Effector memory CD4-positive, alpha-beta T cell (primary cell): Measurements from ENCODE around the gene MLX.
"Not testable (repeated sequence)": the region's sequence is repeated elsewhere in the genome, so short reads cannot be mapped to it uniquely, and the experiment has no call there.

Source experiments
- DNase-seq, 3 donors: peaks; one replicate each; pipeline ENCODE4 v3.0.0-alpha.2; 2020
- H3K27ac ChIP-seq: 2 replicates; pipeline ENCODE4 v1.7.0; 2013; ENCODE audit warnings: mild to moderate bottlenecking, low read length, moderate library complexity; ENCODE audit not compliant: insufficient read depth, poor library complexity, severe bottlenecking
- H3K27me3 ChIP-seq: replicated peaks from 2 replicates; pipeline ENCODE4 v1.7.0; 2013; ENCODE audit warnings: mild to moderate bottlenecking, low read length; ENCODE audit not compliant: insufficient read depth, control insufficient read depth, poor library complexity, severe bottlenecking
- H3K36me3 ChIP-seq: 2 replicates; pipeline ENCODE4 v1.7.0; 2013; ENCODE audit warnings: mild to moderate bottlenecking, low read length, moderate library complexity; ENCODE audit not compliant: control insufficient read depth, insufficient read depth
- H3K4me1 ChIP-seq: 2 replicates; pipeline ENCODE4 v1.7.0; 2013; ENCODE audit warnings: low read length, mild to moderate bottlenecking; ENCODE audit not compliant: control insufficient read depth, insufficient read depth, poor library complexity, severe bottlenecking
- H3K4me3 ChIP-seq: 2 replicates; pipeline ENCODE4 v1.7.0; 2013; ENCODE audit warnings: low read length, low read depth, mild to moderate bottlenecking; ENCODE audit not compliant: insufficient read depth, poor library complexity, severe bottlenecking
- H3K9me3 ChIP-seq: 2 replicates; pipeline ENCODE4 v1.7.0; 2013; ENCODE audit warnings: mild to moderate bottlenecking, low read length, moderate library complexity; ENCODE audit not compliant: control insufficient read depth

The MLX gene

DNA sequence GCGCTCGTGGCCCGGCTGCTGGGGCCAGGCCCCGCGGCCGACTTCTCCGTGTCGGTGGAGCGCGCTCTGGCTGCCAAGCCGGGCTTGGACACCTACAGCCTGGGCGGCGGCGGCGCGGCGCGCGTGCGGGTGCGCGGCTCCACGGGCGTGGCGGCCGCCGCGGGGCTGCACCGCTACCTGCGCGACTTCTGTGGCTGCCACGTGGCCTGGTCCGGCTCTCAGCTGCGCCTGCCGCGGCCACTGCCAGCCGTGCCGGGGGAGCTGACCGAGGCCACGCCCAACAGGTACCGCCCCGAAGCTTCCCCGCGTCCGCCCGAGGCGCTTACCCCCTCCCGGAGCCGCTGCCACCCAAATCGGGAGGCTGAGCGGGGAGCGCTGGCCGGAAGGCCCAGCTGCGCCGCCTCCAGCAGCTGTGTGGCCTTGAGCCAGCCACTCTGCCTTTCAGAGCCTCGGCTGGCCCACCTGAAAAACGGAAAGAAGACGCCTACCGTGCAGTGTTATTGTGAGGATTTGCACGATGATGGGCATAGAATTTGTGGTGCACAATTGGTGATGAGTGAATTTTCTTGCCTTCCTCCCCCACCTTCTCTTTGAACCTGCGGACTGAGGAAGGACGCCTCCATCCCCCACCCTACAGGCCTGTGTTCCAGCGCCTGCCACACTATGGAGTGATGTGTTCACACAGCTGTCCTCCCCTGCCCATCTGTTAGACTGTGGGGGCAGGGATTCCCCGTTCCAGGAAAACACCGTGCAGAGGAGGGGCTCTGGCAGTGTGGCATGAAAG lies 30.3 kb upstream of the MLX start:
- peaks cover 23% of the 10 kb centered on the region for H3K4me1 ChIP-seq
- no peaks in the 10 kb centered on the region for H3K27me3 ChIP-seq
- peak overlapping the region; percentile 42 for H3K27ac ChIP-seq
- DNase-seq: peak; percentile 41 to 66 (median 52)
- H3K36me3 ChIP-seq: no peaks in the 10 kb centered on the region
- H3K9me3 ChIP-seq: no peaks in the 10 kb centered on the region
- peak overlapping the region; percentile 71 for H3K4me3 ChIP-seq

DNA sequence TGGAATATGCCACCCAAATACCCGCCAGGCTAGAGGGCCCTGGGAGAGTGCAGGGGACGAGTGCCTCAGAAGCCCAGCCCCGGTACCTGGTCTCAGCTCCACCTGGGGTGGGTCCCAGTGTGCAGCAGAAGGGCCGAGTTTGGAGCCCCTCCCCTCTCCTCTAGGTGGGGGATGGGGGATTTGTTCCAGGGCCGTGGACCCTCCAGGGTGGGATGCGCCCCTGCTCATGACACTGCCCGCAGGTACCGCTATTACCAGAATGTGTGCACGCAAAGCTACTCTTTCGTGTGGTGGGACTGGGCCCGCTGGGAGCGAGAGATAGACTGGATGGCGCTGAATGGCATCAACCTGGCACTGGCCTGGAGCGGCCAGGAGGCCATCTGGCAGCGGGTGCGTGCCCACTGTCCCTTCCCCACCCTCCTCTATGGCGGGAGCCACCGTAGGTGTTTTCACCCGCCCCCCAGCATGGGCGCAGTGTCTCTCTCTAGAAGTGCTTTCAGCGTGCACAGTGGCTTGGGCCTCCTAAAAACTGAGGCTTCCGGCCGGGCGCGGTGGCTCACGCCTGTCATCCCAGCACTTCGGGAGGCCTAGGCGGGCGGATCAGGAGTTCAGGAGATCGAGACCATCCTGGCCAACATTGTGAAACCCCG lies 29.6 kb upstream of the MLX start:
- Histone ChIP-seq H3K27me3 (no peaks in the 10 kb centered on the region), H3K36me3 (no peaks in the 10 kb centered on the region), H3K9me3 (no peaks in the 10 kb centered on the region), H3K4me1 (peaks cover 23% of the 10 kb centered on the region), H3K4me3 (peak overlapping the region; percentile 71), H3K27ac (peak overlapping the region; percentile 42)
- no peak for DNase-seq

DNA sequence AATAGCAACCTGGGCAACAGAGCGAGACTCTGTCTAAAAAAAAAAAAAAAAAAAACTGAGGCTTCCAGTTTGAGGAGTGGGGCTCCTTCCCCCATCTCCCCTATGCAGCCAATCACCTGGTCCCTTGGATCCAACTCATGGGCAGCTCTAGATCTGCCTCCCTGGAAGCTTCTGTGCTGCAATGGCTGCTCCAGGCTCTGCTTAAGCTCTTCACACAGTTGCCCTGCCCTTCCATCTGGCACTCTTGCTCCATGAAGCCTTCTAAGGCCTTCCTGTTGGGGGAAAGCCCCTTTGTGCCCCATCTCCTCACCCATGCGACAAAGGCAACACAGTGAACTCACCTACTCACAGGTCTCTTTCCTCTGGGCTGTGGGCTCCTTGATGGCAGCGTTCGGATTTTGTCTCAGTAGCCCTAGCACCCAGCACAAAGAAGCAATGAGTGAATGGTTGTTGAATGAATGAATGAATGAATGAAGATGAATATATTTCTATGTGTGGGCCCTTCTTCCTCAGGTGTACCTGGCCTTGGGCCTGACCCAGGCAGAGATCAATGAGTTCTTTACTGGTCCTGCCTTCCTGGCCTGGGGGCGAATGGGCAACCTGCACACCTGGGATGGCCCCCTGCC lies 29.0 kb upstream of the MLX start:
- no peak overlapping the region for H3K27ac ChIP-seq
- peaks cover 23% of the 10 kb centered on the region for H3K4me1 ChIP-seq
- H3K9me3 ChIP-seq: no peaks in the 10 kb centered on the region
- H3K4me3 ChIP-seq: no peak overlapping the region
- no peaks in the 10 kb centered on the region for H3K27me3 ChIP-seq
- no peak for DNase-seq
- no peaks in the 10 kb centered on the region for H3K36me3 ChIP-seq

DNA sequence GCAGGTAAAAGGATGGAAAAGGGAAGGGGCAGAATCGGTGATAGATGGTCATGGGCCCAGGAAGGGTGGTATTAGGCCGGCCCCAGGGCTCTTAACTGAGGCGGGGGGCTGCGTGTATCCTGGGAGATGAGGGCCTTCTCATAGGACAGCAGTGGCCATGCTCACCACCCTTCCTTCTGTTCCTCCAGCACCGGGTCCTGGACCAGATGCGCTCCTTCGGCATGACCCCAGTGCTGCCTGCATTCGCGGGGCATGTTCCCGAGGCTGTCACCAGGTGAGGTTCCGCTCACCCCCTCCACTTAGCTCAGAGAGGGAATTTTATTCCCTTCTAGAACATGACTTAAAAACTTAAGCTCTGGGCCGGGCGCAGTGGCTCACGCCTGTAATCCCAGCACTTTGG lies 28.4 kb upstream of the MLX start:
- no peak overlapping the region for H3K4me3 ChIP-seq
- no peaks in the 10 kb centered on the region for H3K27me3 ChIP-seq
- no peak for DNase-seq
- no peaks in the 10 kb centered on the region for H3K9me3 ChIP-seq
- no peak overlapping the region for H3K27ac ChIP-seq
- no peaks in the 10 kb centered on the region for H3K36me3 ChIP-seq
- peaks cover 23% of the 10 kb centered on the region for H3K4me1 ChIP-seq

DNA sequence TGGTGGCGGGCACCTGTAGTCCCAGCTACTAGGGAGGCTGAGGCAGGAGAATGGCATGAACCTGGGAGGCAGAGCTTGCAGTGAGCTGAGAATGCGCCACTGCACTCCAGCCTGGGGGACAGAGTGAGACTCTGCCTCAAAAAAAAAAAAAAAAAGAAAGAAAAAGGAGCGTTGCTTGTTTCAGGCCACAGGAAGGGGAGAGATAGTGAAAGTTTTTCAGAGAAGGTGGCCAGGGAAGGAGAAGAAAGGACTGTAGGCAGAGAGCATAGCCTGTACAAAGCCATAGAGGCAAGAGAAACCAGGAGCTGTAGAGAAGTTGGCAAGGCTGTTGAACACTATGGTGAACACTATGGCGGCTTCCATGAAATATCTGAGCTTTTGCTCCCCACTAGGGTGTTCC lies 26.3 kb upstream of the MLX start:
- not testable (repeated sequence) for H3K36me3 ChIP-seq, H3K27me3 ChIP-seq, H3K27ac ChIP-seq, H3K9me3 ChIP-seq, DNase-seq, H3K4me3 ChIP-seq
- peaks cover 23% of the 10 kb centered on the region for H3K4me1 ChIP-seq

DNA sequence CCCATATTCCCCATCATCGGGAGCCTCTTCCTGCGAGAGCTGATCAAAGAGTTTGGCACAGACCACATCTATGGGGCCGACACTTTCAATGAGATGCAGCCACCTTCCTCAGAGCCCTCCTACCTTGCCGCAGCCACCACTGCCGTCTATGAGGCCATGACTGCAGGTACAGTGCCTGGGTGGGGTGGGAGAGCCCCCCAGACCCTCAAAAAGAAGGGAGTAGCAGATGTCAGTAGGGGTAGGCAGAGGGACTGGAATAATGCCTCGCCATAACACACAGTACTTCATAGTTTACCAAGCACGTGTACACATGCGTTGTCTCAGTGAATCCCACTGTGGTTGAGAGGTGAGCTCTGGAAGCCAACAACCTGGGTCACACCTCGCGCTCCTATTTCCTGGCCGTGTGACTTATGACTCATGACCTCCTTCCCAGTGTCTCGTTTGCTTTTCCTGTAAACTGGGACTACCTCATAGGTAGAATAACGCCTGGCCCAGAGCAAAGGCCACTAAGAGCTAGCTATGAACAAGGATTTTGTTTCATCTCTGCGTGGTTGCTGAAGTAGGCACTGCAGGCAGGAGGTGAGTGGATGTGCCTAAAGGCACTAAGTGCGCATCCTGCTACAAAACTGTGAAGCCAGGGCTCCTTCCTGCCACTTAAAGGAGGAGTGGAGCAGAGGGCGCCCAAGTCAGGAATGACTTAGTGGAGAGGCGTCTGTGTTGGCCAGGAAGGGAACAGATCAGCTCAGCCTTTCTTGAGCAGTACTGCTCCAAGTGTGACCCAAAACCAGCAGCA lies 25.7 kb upstream of the MLX start:
- no peak overlapping the region for H3K4me3 ChIP-seq
- H3K27me3 ChIP-seq: no peaks in the 10 kb centered on the region
- no peaks in the 10 kb centered on the region for H3K9me3 ChIP-seq
- H3K36me3 ChIP-seq: no peaks in the 10 kb centered on the region
- H3K27ac ChIP-seq: peak overlapping the region; percentile 32
- DNase-seq: no peak
- peaks cover 19% of the 10 kb centered on the region for H3K4me1 ChIP-seq

DNA sequence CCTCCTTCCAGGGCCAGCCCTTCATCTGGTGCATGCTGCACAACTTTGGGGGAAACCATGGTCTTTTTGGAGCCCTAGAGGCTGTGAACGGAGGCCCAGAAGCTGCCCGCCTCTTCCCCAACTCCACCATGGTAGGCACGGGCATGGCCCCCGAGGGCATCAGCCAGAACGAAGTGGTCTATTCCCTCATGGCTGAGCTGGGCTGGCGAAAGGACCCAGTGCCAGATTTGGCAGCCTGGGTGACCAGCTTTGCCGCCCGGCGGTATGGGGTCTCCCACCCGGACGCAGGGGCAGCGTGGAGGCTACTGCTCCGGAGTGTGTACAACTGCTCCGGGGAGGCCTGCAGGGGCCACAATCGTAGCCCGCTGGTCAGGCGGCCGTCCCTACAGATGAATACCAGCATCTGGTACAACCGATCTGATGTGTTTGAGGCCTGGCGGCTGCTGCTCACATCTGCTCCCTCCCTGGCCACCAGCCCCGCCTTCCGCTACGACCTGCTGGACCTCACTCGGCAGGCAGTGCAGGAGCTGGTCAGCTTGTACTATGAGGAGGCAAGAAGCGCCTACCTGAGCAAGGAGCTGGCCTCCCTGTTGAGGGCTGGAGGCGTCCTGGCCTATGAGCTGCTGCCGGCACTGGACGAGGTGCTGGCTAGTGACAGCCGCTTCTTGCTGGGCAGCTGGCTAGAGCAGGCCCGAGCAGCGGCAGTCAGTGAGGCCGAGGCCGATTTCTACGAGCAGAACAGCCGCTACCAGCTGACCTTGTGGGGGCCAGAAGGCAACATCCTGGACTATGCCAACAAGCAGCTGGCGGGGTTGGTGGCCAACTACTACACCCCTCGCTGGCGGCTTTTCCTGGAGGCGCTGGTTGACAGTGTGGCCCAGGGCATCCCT lies 23.5 kb upstream of the MLX start:
- no peaks in the 10 kb centered on the region for H3K9me3 ChIP-seq
- no peaks in the 10 kb centered on the region for H3K27me3 ChIP-seq
- H3K36me3 ChIP-seq: no peaks in the 10 kb centered on the region
- no peak overlapping the region for H3K4me3 ChIP-seq
- no peak for DNase-seq
- H3K4me1 ChIP-seq: peaks cover 19% of the 10 kb centered on the region
- H3K27ac ChIP-seq: no peak overlapping the region

DNA sequence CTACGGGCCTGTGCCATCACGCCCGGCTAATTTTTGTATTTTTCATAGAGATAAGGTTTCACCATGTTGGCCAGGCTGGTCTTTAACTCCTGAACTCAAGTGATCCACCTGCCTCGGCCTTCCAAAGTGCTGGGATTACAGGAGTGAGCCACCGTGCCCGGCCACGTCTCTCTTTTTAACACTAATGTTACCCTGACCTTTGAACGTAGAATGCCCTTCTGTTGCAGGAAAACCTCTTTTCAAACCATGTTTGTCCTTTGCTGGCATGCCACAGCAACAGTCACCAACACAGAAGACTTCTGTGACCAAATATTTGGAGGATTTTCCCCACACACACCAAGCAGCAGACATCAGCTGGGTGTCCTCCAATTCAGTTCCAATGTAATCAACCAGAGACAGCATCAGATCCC lies 22.0 kb upstream of the MLX start:
- no peaks in the 10 kb centered on the region for H3K9me3 ChIP-seq
- H3K27me3 ChIP-seq: no peaks in the 10 kb centered on the region
- DNase-seq: no peak
- no peaks in the 10 kb centered on the region for H3K36me3 ChIP-seq
- H3K4me1 ChIP-seq: peaks cover 25% of the 10 kb centered on the region
- H3K27ac ChIP-seq: no peak overlapping the region
- H3K4me3 ChIP-seq: no peak overlapping the region

DNA sequence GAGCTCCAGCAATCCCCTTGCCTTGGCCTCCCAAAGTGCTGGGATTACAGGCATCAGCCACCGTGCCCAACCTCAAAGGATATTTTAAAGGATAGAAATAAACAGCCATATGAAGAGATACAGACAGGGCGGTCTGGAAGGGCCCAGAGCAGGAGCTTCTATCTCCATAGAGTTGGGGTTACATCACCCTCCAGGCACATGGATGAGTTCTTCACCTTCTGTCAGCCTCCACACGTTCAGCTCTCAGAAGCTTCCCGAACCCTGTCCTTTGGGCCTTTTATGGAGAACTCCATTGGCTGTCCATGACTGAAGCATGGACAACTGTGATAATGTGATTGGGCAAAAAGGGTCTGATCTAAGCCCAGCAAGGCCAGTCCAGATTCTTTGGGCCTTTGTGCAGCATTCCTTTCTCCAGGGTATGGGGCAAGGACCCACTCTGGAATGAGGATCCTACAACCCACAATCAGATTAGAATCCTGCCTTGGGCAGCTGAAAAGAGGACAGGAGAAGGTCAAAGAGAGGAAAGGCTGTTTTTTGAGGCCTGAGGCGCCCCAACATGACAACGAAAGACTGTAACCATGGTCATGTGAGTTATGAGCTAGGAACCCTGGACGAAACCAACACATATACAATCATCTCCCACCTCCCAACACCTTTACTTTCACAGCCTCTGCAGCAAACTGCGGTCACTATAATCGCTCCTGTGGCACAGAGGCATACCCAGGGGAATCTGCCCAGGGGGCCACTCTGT lies 21.0 kb upstream of the MLX start:
- not testable (repeated sequence) for H3K4me3 ChIP-seq, H3K9me3 ChIP-seq, DNase-seq, H3K27ac ChIP-seq, H3K36me3 ChIP-seq, H3K27me3 ChIP-seq
- peaks cover 21% of the 10 kb centered on the region for H3K4me1 ChIP-seq
